K562 (cell line): Measurements from ENCODE around the gene CEP131. TPM values are rescaled to one million over a fixed set of nuclear protein-coding genes. Genes with fewer than 3 reads are reported as not detected.

ENCODE experiments used
- ARNT ChIP-seq, 2 experiments: fragments of 450-650 bp; IDR thresholded peaks; 2 replicates each; pipeline ENCODE4 v1.6.1; 2016; ENCODE audit warnings: mild to moderate bottlenecking in 1 of 2
- CBX2 ChIP-seq: fragments of 200-600 bp; sonication (generic); IDR thresholded peaks from one replicate; pipeline ENCODE4 v1.6.1; 2012; ENCODE audit warnings: mild to moderate bottlenecking, low read length, inconsistent platforms; ENCODE audit not compliant: insufficient read depth, poor library complexity, severe bottlenecking
- CCAR2 ChIP-seq: fragments of 200-400 bp; formaldehyde crosslinking; IDR thresholded peaks from 2 replicates; pipeline ENCODE4 v1.6.1; 2017; ENCODE audit warnings: mild to moderate bottlenecking, low read depth, low read length
- GATA2 ChIP-seq: sonication (generic); formaldehyde crosslinking; IDR thresholded peaks from 2 replicates; pipeline ENCODE4 v1.4.0; 2020; ENCODE audit warnings: mild to moderate bottlenecking, missing genetic modification reagents
- NFYB ChIP-seq: IDR thresholded peaks from 2 replicates; pipeline ENCODE4 v1.6.1; 2011; ENCODE audit warnings: mild to moderate bottlenecking, moderate library complexity; ENCODE audit not compliant: insufficient read length; ENCODE audit errors: extremely low read depth
- POU5F1 ChIP-seq: fragments of 150-350 bp; IDR thresholded peaks from 2 replicates; pipeline ENCODE4 v1.6.1; 2014; ENCODE audit warnings: borderline replicate concordance, low read length, low read depth, mild to moderate bottlenecking; ENCODE audit not compliant: partially characterized antibody
- SMAD1 ChIP-seq: fragments of 150-350 bp; IDR thresholded peaks from 2 replicates; pipeline ENCODE4 v1.6.1; 2014; ENCODE audit warnings: low read length, low read depth; ENCODE audit not compliant: partially characterized antibody
- SMAD3 ChIP-seq: fragments of 450-650 bp; formaldehyde crosslinking; conservative IDR thresholded peaks from 2 replicates; pipeline ENCODE4 v1.4.0; 2020; ENCODE audit warnings: mild to moderate bottlenecking
- SMARCA4 ChIP-seq: fragments of 450-650 bp; IDR thresholded peaks from 2 replicates; pipeline ENCODE4 v1.6.1; 2016
- STAT5A ChIP-seq: IDR thresholded peaks from 2 replicates; pipeline ENCODE4 v1.6.1; 2012; ENCODE audit warnings: low read length, inconsistent platforms, borderline replicate concordance
- TOE1 ChIP-seq, 2 experiments: fragments of 450-650 bp in 1 of 2; sonication (generic) in 1 of 2; formaldehyde crosslinking in 1 of 2; IDR thresholded peaks; 2 replicates each; pipeline versions ENCODE4 v1.7.1 to v1.8.0; 2016 to 2022; ENCODE audit warnings: borderline replicate concordance in 2 of 2, mild to moderate bottlenecking in 2 of 2, antibody characterized with exemption in 1 of 2, inconsistent platforms in 1 of 2, low read depth in 1 of 2, missing genetic modification reagents in 1 of 2, moderate library complexity in 1 of 2
- ZFX ChIP-seq: sonication (generic); formaldehyde crosslinking; IDR thresholded peaks from 2 replicates; pipeline ENCODE4 v1.8.0; 2022; ENCODE audit warnings: mild to moderate bottlenecking, missing genetic modification reagents, moderate library complexity
- ZKSCAN3 ChIP-seq: fragments of 250-450 bp; sonication (Bioruptor Pico); IDR thresholded peaks from 2 replicates; pipeline ENCODE4 v1.4.0; 2020
- ZKSCAN8 ChIP-seq: fragments of 200-800 bp; sonication (Bioruptor generic); IDR thresholded peaks from 2 replicates; pipeline ENCODE4 v1.6.1; 2016; ENCODE audit warnings: missing genetic modification characterization, missing compliant biosample characterization
- ZNF263 ChIP-seq: sonication (generic); formaldehyde crosslinking; IDR thresholded peaks from 2 replicates; pipeline ENCODE4 v1.8.0; 2022; ENCODE audit warnings: mild to moderate bottlenecking, missing genetic modification reagents, borderline replicate concordance
- ZNF316 ChIP-seq: fragments of 450-650 bp; IDR thresholded peaks from 2 replicates; pipeline ENCODE4 v1.6.1; 2016
- polyA plus RNA-seq, 8 experiments: library from polyadenylated mRNA; depleted of rRNA in 4 of 8; stranded (reverse) in 5 of 8; unstranded in 3 of 8; fragments of >200 nt; fragmentation: Nextera tagmentation in 2 of 8; fragmentation: Illumina TruSeq in 1 of 8; extraction: Ambion mirVana in 2 of 8; extraction: Trizol in 1 of 8; gene quantifications; 2 replicates each; pipeline versions ENCODE4 v1.2.1 to v1.2.3, GENCODE V29; 2011 to 2014; ENCODE audit warnings: inconsistent platforms in 1 of 8, missing spikeins in 1 of 8
- total RNA-seq, 7 experiments: library from RNA; depleted of rRNA in 6 of 7; stranded (reverse); fragments of >200 nt in 6 of 7; fragmentation: Illumina TruSeq in 2 of 7; extraction: Trizol in 2 of 7; gene quantifications; 2 replicates each; pipeline versions ENCODE4 v1.2.1 to v1.2.3, GENCODE V29; 2011 to 2021; ENCODE audit warnings: low replicate concordance in 1 of 7
- TF ChIP-seq, protein P1 (sequence below): sonication (generic); formaldehyde crosslinking; IDR thresholded peaks from 2 replicates; pipeline ENCODE4 v1.8.1; 2022; ENCODE audit warnings: missing genetic modification reagents
- TF ChIP-seq, protein P2 (sequence below): fragments of 450-650 bp; IDR thresholded peaks from 2 replicates; pipeline ENCODE4 v1.6.1; 2017; ENCODE audit warnings: antibody characterized with exemption, mild to moderate bottlenecking
- TF ChIP-seq, protein P3 (sequence below): sonication (generic); formaldehyde crosslinking; IDR thresholded peaks from 2 replicates; pipeline ENCODE4 v1.8.0; 2022; ENCODE audit warnings: mild to moderate bottlenecking, missing genetic modification reagents, borderline replicate concordance

CEP131 gene
- total and polyA plus RNA-seq, 9 of the 15 experiments (the other 6 are each of a cell fraction or from before 2014, with no cell fraction given): 0.24 to 21.2 (median 2.3) TPM

- TF ChIP-seq, protein P1, sequence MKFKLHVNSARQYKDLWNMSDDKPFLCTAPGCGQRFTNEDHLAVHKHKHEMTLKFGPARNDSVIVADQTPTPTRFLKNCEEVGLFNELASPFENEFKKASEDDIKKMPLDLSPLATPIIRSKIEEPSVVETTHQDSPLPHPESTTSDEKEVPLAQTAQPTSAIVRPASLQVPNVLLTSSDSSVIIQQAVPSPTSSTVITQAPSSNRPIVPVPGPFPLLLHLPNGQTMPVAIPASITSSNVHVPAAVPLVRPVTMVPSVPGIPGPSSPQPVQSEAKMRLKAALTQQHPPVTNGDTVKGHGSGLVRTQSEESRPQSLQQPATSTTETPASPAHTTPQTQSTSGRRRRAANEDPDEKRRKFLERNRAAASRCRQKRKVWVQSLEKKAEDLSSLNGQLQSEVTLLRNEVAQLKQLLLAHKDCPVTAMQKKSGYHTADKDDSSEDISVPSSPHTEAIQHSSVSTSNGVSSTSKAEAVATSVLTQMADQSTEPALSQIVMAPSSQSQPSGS (CRISPR knock-in tag): no peak
- TF ChIP-seq, protein P2, sequence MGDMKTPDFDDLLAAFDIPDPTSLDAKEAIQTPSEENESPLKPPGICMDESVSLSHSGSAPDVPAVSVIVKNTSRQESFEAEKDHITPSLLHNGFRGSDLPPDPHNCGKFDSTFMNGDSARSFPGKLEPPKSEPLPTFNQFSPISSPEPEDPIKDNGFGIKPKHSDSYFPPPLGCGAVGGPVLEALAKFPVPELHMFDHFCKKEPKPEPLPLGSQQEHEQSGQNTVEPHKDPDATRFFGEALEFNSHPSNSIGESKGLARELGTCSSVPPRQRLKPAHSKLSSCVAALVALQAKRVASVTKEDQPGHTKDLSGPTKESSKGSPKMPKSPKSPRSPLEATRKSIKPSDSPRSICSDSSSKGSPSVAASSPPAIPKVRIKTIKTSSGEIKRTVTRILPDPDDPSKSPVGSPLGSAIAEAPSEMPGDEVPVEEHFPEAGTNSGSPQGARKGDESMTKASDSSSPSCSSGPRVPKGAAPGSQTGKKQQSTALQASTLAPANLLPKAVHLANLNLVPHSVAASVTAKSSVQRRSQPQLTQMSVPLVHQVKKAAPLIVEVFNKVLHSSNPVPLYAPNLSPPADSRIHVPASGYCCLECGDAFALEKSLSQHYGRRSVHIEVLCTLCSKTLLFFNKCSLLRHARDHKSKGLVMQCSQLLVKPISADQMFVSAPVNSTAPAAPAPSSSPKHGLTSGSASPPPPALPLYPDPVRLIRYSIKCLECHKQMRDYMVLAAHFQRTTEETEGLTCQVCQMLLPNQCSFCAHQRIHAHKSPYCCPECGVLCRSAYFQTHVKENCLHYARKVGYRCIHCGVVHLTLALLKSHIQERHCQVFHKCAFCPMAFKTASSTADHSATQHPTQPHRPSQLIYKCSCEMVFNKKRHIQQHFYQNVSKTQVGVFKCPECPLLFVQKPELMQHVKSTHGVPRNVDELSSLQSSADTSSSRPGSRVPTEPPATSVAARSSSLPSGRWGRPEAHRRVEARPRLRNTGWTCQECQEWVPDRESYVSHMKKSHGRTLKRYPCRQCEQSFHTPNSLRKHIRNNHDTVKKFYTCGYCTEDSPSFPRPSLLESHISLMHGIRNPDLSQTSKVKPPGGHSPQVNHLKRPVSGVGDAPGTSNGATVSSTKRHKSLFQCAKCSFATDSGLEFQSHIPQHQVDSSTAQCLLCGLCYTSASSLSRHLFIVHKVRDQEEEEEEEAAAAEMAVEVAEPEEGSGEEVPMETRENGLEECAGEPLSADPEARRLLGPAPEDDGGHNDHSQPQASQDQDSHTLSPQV: no peak
- TF ChIP-seq SMAD3 (CRISPR knock-in tag): no peak
- peak; percentile 25 to 56; a peak in 1 of 4 replicates for TF ChIP-seq ARNT (IDR thresholded peaks at IDR 0.05)
- 0 out of 2 replicates have a peak, but pooled peaks have one; percentile 25 for TF ChIP-seq ZNF263 (CRISPR knock-in tag)
- TF ChIP-seq ZNF316: peak; percentile 28; the same call in 1 of the 2 replicates
- peak; percentile 48 for TF ChIP-seq GATA2 (CRISPR knock-in tag)
- no peak for TF ChIP-seq ZKSCAN8 (CRISPR knock-in tag)
- no peak for TF ChIP-seq ZFX (CRISPR knock-in tag)
- no peak for TF ChIP-seq NFYB
- TF ChIP-seq POU5F1: no peak
- TF ChIP-seq, protein P3, sequence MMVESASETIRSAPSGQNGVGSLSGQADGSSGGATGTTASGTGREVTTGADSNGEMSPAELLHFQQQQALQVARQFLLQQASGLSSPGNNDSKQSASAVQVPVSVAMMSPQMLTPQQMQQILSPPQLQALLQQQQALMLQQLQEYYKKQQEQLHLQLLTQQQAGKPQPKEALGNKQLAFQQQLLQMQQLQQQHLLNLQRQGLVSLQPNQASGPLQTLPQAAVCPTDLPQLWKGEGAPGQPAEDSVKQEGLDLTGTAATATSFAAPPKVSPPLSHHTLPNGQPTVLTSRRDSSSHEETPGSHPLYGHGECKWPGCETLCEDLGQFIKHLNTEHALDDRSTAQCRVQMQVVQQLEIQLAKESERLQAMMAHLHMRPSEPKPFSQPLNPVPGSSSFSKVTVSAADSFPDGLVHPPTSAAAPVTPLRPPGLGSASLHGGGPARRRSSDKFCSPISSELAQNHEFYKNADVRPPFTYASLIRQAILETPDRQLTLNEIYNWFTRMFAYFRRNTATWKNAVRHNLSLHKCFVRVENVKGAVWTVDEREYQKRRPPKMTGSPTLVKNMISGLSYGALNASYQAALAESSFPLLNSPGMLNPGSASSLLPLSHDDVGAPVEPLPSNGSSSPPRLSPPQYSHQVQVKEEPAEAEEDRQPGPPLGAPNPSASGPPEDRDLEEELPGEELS: no peak
- peak; percentile 71 for TF ChIP-seq TOE1 (IDR thresholded peaks at IDR 0.05; ENCODE audit: borderline replicate concordance)
- TF ChIP-seq TOE1 (CRISPR knock-in tag; IDR thresholded peaks at IDR 0.05; ENCODE audit: borderline replicate concordance, low read depth): no peak
- TF ChIP-seq SMARCA4: peak; percentile 23; the same call in 1 of the 2 replicates
- TF ChIP-seq STAT5A: no peak
- TF ChIP-seq ZKSCAN3 (CRISPR knock-in tag): no peak
- TF ChIP-seq CCAR2: no peak
- no peak for TF ChIP-seq CBX2
- no peak for TF ChIP-seq SMAD1
These were observed 30.8 kb upstream of the CEP131 start (continued) for GRCh38 chr17:81253358-81254131.
